Measurements from ENCODE around the gene TEX44. TPM values are rescaled to one million over a fixed set of nuclear protein-coding genes. Genes with fewer than 3 reads are reported as not detected.

TEX44 gene
- total and polyA plus RNA-seq, 2 of the 13 experiments (the other 11 are each of a cell fraction or from before 2014, with no cell fraction given): not detected

DNA sequence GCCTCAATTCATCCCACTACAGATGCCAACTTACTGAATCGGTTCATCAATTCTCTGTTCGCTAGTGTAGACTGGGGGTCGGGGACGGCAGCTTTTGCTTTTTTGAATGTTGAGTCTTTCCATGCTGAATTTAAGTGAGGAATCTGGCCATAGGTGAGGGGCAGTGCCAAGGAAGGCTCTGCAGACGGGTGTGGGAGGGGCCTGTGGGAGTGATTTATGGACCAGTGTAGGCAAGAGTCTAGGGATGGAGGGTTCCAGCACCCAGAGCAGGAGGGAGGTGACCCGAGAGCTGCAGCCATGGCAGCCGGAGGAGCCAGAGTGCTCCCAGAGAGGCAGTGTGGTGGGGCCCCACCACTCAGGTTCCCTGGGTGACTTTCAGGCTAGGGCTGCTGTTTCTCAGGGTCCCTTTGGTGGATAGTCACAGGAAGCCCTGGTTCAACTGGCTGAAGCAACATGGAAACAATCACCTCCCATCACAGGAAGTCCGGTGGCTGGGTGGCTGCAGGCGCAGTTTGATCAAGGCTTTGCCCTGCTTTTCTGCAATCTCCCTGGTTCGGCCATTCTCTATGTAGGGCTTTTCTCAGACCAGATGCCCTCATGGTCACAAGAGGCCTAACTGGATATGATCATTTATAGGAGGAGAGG is 16.9 kb upstream of the TEX44 start:
- no peak for TF ChIP-seq SATB2 (CRISPR knock-in tag; IDR thresholded peaks at IDR 0.05)
- TF ChIP-seq HIC2 (CRISPR knock-in tag; IDR thresholded peaks at IDR 0.05; ENCODE audit: low read depth): no peak
- TF ChIP-seq KLF13 (CRISPR knock-in tag; IDR thresholded peaks at IDR 0.05): no peak
- TF ChIP-seq ZNF253 (CRISPR knock-in tag; IDR thresholded peaks at IDR 0.05; ENCODE audit: borderline replicate concordance): no peak
- TF ChIP-seq ZNF329 (CRISPR knock-in tag; IDR thresholded peaks at IDR 0.05; ENCODE audit: low read depth): peak; percentile 94
- TF ChIP-seq ZNF318 (CRISPR knock-in tag; IDR thresholded peaks at IDR 0.05): no peak
- no peaks in the 10 kb centered on the region for H4K20me1 ChIP-seq (ENCODE audit: insufficient read depth, low read length)
- 41% methylated on average over 8 of the region's 10 CpGs for WGBS (ENCODE audit: low lambda C conversion rate)
- FAIRE-seq (no peak), ATAC-seq (no peak), DNase-seq (ENCODE audit: low spot score) (no peak)
- no peak overlapping the region for H3K27ac ChIP-seq (ENCODE audit: extremely low read length, insufficient read depth, low read length)
- intact Hi-C loops (cut with micrococcal nuclease; ENCODE audit: unreplicated experiment): no loop called here
- no peaks in the 10 kb centered on the region for H3K36me3 ChIP-seq (replicated peaks in 1 of 2; ENCODE audit: control insufficient read depth in 1 of 2, insufficient read depth in 2 of 2, low read length in 2 of 2)
- no peaks in the 10 kb centered on the region for H3K79me2 ChIP-seq (ENCODE audit: insufficient read depth, low read length)
- in situ Hi-C loops (cut with HindIII; ENCODE audit: extremely low pct_ligation_motif_present, low pct_unique_long_range_greater_than_20kb): no loop called here
- H3K9ac ChIP-seq (ENCODE audit: insufficient read depth, low read depth, low read length): no peak overlapping the region
- peaks cover 2 to 26% of the 10 kb centered on the region in 2 experiments; a peak in 4 of 5 replicates for H3K27me3 ChIP-seq (ENCODE audit: control insufficient read depth in 1 of 2, insufficient read depth in 2 of 2, low read length in 2 of 2)
- H3K9me3 ChIP-seq (ENCODE audit: low read length): no peaks in the 10 kb centered on the region
- POLR2A ChIA-PET: no interaction called here
- H3K4me2 ChIP-seq (ENCODE audit: low read depth, low read length): no peak overlapping the region
- H2AFZ ChIP-seq (ENCODE audit: low read length): no peak overlapping the region
- no peak overlapping the region for H3K4me3 ChIP-seq (replicated peaks in 1 of 3; ENCODE audit: insufficient read depth in 1 of 3, low read depth in 2 of 3, low read length in 3 of 3)
- H3K4me1 ChIP-seq (ENCODE audit: insufficient read depth, low read length): no peaks in the 10 kb centered on the region
- CTCF ChIA-PET (ENCODE audit: low intra/inter-chr PET ratio, low total read pairs): no interaction called here
- BruUV-seq (replicated peaks): no TSS peak
